NAMALWA (cell line): ENCODE results near the gene PRSS27.

Experiments
- DNase-seq: peaks from one replicate; pipeline ENCODE4 v3.0.0-alpha.2; 2015; ENCODE audit warnings: low spot score

The PRSS27 gene

DNA sequence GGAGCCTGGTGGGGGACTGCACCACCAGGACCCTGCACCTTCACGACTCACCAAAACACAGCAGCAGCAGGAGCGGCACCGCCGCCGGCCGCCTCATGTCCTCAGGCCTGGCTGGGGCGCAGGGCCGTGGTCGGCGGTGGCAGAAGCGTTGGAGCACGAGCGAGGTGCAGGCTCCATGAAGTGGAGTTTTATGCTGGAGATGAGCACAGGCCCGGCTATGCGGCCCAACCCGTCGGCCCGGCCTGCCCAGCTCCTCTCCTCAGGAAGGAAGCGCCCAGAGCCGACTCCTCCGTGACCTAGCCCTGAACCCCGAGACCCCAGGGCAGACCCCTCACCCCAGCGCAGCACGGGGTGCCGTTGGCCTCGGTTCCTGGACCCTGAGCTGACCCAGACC, at the start of gene PRSS27:
Gene PRSS27, minus strand, starts transcription at position 161 of the 394 bp plus-strand sequence. Its CDS starts 64 bp downstream, at position 97.
- DNase-seq, result no peak

DNA sequence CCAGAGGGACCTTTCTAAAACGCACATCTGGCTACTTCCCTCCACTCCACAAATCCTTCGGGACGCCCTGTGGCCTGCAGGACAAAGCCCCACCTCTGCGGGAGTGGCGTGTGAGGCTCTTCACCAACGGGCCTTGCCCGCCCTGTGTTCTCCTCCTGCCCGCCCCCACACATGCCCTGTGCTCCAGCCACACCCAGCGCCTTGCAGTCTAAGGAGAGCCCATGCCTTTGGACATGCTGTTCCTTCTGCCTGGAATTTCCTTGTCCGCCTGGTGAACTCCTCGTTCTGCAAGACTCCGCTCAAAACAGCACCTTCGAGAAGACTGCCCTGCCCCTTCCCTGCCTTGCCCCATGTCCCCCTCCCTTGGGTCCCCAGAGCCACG, 49.6 kb upstream of the PRSS27 start:
- no peak for DNase-seq

DNA sequence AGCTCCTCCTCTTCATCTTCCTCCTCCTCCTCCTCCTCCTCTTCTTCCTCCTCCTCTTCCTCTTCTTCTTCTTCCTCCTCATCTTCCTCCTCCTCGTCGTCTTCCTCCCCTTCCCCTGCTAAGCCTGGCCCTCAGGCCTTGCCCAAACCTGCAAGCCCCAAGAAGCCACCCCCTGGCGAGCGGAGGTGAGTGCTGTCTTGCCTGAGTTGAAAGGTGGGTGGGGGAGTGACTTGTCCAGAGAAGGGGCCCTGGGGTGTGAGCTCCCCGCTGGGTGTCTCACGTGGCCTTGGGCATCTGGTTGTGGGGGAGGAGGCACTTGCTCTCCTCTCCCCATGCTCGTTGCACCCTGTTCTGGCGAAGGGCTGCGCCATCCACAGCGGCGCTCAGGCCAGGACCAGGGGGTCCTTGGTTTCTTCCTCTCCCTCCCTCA, 49.1 kb upstream of the PRSS27 start:
- no peak for DNase-seq

DNA sequence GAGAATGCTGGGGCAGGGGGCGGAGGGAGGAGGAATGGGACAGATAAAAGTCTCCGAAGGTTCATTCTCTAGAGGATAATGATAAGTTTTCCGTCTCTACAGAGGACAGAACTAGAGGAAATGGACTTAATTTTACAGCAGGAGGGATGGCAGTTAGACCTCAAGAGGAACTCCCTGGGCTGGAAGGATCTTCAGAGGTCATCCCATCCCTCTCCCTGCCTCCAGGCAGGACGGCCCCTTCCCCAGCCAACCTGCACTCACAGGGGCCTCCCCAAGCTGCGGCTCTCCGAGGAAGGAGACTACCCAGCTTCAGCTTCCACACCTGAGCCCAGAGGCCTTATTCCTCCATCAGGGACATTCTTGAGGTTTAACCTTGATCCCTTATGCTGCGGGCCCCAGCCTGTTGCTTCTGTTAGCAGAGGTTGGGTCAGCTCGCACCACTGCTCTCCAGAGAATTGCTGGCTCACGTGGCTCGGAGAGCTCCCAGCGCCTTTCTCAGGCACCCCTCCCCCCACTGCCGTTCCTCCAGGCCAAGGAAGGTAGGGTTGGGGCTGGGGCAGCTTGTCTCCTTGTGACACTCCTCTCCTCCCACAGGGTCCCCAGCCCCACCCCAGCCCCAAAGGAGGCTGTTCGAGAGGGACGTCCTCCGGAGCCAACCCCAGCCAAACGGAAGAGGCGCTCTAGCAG, 48.5 kb upstream of the PRSS27 start:
- no peak for DNase-seq

DNA sequence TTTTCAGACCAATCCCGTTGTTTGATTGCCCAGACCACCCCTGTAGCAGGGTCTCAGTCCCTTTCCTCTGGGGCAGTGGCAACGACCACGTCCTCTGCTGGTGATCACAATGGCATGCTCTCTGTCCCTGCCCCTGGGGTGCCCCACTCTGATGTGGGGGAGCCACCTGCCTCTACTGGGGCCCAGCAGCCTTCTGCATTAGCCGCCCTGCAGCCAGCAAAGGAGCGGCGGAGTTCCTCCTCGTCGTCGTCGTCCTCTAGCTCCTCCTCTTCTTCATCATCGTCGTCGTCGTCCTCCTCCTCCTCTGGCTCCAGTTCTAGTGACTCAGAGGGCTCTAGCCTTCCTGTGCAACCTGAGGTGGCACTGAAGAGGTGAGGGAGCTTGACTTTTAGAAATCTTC, 47.9 kb upstream of the PRSS27 start:
- no peak for DNase-seq

DNA sequence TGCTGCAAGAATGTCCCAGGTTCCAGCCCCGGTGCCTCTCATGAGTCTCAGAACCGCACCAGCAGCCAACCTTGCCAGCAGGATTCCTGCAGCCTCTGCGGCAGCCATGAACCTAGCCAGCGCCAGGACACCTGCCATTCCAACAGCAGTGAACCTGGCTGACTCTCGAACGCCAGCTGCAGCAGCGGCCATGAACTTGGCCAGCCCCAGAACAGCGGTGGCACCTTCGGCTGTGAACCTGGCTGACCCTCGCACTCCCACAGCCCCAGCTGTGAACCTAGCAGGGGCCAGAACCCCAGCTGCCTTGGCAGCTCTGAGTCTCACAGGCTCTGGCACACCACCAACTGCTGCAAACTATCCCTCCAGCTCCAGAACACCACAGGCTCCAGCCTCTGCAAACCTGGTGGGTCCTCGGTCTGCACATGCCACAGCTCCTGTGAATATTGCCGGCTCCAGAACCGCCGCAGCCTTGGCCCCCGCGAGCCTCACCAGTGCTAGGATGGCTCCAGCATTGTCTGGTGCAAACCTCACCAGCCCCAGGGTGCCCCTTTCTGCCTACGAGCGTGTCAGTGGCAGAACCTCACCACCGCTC, 47.2 kb upstream of the PRSS27 start:
- DNase-seq, result no peak

DNA sequence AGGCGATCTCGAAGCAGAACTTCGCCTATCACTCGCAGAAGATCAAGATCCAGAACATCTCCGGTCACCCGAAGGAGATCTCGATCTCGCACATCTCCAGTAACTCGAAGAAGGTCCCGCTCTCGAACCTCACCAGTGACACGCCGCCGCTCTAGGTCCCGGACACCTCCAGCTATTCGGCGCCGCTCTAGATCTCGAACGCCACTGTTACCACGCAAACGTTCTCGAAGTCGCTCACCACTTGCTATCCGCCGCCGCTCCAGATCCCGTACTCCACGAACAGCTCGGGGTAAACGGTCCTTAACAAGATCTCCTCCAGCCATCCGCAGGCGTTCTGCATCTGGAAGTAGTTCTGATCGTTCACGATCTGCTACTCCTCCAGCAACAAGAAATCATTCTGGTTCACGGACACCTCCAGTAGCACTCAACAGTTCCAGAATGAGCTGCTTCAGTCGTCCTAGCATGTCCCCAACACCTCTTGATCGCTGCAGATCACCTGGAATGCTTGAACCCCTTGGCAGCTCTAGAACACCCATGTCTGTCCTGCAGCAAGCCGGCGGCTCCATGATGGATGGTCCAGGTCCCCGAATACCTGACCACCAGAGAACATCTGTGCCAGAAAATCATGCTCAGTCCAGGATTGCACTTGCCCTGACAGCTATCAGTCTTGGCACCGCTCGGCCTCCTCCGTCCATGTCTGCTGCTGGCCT, 46.6 kb upstream of the PRSS27 start:
- no peak for DNase-seq

DNA sequence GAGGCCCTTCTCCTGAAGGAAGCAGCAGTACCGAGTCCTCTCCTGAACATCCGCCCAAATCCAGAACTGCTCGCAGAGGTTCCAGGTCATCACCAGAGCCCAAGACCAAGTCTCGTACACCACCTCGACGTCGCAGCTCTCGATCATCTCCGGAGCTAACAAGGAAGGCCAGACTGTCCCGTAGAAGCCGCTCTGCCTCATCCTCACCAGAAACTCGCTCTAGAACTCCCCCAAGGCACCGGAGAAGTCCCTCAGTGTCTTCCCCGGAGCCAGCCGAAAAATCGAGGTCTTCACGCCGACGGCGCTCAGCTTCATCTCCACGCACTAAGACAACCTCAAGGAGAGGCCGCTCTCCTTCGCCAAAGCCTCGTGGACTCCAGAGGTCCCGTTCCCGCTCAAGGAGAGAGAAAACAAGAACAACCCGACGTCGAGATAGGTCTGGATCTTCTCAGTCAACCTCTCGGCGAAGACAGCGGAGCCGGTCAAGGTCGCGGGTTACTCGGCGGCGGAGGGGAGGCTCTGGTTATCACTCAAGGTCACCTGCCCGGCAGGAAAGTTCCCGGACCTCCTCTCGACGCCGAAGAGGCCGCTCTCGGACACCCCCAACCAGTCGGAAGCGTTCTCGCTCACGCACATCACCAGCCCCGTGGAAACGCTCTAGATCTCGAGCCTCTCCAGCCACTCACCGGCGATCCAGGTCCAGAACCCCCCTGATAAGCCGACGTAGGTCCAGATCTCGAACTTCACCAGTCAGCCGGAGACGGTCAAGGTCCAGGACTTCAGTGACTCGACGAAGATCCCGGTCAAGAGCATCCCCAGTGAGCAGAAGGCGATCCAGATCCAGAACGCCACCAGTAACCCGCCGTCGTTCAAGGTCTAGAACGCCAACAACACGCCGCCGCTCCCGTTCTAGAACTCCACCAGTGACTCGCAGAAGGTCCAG, 45.7 kb upstream of the PRSS27 start:
- DNase-seq, result no peak

DNA sequence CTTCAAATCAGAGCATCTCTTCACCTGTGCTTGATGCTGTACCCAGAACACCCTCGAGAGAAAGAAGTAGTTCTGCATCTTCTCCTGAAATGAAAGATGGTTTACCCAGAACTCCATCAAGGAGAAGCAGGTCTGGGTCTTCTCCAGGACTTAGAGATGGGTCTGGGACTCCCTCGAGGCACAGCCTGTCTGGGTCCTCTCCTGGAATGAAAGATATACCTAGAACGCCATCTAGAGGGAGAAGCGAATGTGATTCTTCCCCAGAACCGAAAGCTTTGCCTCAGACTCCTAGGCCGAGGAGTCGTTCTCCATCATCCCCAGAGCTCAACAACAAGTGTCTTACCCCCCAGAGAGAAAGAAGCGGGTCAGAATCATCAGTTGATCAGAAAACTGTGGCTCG, 44.7 kb upstream of the PRSS27 start:
- peak; percentile 46 for DNase-seq

DNA sequence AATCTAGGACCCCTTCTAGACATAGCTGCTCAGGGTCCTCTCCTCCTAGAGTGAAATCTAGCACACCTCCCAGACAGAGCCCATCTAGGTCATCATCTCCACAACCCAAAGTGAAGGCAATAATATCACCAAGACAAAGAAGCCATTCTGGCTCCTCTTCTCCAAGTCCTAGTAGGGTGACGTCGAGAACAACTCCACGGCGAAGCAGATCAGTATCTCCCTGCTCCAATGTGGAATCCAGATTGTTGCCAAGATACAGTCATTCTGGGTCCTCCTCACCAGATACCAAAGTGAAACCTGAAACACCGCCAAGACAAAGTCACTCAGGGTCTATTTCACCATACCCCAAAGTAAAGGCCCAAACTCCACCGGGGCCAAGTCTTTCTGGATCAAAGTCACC, 43.1 kb upstream of the PRSS27 start:
- DNase-seq, result no peak

DNA sequence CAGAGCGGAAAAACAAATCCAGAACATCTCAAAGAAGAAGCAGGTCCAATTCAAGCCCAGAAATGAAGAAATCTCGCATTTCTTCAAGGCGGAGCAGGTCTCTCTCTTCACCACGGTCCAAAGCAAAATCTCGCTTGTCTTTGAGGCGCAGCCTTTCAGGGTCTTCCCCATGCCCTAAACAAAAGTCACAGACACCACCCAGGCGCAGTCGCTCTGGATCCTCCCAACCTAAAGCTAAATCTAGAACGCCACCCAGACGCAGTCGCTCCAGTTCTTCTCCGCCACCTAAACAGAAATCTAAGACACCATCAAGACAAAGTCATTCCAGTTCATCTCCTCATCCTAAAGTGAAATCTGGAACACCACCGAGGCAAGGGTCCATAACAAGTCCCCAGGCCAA, 42.7 kb upstream of the PRSS27 start:
- no peak for DNase-seq

DNA sequence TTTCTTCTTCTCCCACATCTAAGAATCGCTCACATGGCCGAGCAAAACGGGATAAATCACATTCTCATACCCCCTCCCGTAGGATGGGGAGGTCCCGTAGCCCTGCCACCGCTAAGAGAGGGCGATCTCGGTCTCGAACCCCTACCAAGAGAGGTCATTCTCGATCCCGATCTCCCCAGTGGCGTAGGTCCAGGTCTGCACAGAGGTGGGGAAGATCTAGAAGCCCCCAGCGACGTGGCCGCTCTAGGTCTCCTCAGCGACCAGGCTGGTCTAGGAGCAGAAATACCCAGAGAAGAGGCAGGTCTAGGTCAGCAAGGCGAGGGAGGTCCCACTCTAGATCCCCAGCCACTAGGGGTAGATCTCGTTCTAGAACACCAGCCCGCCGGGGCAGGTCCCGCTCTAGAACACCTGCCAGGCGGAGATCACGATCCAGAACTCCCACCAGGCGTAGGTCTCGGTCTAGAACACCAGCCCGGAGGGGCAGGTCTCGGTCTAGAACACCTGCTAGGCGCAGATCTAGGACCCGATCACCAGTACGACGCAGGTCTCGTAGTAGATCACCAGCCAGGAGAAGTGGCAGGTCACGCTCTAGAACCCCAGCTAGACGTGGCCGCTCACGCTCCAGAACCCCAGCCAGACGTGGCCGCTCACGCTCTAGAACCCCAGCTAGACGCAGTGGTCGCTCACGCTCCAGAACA, 42.0 kb upstream of the PRSS27 start:
- DNase-seq, result no peak

DNA sequence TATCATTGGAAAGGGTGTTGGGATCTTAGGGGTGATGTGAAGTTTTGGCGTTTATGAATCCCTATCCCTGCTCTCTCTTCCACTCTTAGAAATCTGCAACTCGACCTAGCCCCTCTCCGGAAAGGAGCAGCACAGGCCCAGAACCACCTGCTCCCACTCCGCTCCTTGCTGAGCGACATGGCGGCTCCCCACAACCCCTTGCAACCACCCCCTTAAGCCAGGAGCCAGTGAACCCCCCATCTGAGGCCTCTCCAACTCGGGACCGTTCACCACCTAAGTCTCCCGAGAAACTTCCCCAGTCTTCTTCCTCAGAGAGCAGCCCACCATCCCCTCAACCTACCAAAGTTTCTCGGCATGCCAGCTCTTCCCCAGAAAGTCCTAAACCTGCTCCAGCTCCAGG, 41.4 kb upstream of the PRSS27 start:
- DNase-seq, result no peak

DNA sequence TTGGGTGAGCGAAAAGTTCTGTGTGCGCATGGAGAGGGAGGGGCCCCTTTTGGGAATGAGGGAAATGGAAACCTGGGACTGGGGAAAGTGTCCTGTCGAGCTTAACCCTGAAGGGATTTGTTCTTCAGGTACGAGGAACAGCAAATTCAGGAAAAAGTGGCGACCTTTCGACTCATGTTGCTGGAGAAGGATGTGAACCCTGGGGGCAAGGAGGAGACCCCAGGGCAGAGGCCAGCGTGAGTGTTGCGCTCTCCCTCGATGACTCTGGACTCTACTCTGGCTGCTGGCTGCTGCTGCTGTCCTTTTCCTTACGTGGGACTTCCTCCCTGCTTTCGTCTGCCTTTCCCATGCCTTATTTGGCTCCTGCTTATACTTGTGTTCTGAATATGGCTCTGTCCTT, 37.3 kb upstream of the PRSS27 start:
- no peak for DNase-seq

DNA sequence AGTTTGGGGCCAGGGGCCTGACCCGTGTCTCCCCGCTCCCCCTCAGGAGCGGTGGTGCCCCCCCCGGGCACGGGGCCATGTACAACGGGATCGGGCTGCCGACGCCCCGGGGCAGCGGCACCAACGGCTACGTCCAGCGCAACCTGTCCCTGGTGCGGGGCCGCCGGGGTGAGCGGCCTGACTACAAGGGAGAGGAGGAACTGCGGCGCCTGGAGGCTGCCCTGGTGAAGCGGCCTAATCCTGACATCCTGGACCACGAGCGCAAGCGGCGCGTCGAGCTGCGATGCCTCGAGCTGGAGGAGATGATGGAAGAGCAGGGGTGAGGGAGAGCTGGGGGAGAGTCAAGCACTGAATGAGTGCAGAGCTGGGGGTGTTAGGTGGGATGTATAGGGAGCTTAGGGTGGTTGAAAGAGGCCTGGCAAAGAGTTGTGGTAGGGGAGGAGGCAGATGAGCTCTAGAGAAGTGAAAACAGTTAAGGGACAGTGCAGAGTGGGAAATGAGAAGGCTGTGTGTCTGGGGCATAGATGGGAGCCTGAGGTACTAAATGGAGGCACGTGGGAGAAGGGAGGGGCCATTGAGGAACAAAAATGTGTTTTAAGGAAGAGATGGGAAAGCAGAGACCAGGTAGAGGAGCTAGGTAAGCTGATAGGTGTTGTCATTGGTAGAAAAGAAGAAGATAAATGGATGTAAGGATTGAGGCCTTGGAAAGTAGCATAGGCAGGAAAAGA, 36.4 kb upstream of the PRSS27 start:
- DNase-seq, result no peak

DNA sequence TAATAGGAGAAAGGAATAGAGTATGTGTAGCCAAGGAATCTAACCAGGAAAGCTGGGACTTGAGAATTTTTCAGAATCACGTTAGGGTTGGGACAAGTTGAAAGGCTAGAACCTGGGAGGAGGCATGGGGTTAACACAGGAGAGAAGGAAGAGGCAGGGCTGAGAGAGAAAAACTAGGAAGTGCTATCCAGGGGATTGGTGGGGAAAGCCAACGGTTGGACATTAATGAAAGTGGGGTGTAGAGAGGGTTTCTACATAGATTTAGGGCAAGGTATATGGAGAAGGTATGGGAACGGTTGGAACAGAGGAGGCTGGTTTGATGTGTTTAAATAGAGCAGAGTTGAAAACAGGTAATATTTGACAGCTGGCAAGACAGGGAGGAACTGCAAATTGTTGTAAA, 35.1 kb upstream of the PRSS27 start:
- no peak for DNase-seq

DNA sequence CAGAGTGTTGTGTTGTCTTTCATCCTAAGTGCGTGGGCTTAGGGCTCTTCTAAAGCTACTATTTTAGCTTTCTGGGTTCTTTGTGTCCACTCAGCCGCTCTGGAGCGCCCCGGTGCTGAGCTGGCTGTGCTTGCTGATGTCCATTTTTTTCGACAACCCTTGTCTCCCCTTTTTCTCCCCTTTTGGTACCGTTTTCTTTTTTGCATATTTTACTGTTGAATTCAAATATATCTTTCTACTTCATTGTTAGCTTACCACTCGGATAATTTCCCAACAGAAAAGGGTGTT, 33.7 kb upstream of the PRSS27 start:
- DNase-seq, result no peak

DNA sequence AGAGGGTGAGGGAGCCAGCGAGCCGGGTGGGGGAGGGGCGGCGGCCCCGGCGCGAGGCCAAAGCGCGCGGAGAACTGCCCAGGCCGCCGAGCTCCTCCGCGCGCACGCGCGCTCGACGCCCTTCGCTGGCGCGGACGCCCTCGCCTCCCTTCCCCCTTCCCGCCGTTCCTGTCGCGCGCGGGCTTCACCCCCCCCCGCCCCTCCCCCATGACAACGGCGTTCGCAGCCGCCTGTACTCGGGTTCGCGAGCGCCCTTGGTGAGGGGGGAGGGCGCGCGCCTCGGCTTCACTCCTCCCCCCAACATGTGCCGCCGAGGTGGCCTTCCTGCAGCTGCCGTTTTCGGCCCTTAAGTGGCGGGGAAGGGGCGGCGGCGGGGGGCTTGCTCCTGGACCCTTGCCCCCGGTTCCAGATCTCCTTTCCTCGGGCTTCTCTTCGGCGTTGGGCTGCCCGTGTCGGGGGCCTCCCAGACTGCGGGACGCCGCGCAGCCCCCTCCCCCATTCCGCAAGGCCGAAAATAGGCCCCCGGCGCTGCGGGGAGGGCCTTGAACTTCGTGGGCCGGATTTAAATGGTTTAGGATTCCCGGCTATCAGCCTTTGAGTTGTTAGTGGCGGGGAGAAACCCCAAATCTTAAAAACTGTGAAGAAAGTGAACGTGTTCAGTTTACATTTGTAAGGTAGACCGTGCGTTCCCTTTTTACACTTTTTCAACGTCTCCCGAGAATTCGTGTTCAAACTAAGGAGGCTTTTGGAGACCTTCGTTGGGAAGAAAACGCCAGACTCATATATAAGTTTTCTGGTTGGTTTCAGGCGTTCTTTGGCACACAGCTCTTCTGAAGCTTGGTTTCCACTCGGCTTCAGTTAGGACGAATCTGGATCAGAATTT, 33.1 kb upstream of the PRSS27 start:
- peak; percentile 82 for DNase-seq

DNA sequence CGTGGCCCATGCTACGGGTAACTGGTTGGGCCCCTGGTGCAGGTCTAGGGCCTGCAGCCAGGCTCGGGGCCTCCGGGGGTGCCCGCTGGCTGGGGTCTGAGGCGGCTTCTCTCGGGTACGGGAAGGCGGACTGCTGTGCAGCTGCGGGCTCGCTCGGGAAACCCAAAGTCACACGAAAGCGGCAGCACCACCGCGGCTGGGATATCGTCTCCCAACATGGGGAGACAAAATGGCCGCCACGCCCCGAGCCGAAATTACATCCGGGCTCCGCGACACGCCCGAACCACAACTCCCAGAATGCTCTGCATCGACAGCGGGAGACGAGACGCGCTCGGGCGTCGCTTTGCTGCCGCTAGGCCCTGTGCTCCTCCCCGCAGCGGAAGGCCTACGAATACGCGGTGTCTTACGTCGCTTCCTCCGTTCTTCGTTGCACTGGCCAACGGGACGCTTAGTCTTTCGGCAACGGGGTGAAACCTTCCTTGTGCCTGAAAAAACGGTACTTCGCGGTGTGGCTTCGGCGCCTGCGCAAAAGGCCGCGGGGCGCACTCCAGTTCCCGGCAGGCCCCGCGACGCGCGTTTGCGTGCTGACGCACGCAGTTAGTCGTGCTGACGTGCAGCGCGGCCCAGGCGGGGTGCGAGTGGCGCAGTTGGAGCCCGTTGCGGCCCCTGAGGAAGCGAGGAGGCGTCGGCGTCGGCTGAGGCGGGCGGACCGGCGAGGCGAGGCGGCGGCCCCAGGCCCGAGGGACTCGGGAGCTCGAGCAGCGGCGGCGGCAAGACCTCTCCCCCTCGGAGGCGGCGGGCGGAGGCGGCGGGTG, 32.2 kb upstream of the PRSS27 start, which contains the start of gene SRRM2:
Gene SRRM2, plus strand, starts transcription at position 604 of the 815 bp plus-strand sequence. CDS start 3,727 bp downstream, outside the sequence.
- peak; percentile 97 for DNase-seq
